Measurements from ENCODE around the gene FCRL4. TPM values are rescaled to one million over a fixed set of nuclear protein-coding genes. Genes with fewer than 3 reads are reported as not detected.
"Not testable (repeated sequence)": the region's sequence is repeated elsewhere in the genome, so short reads cannot be mapped to it uniquely, and the experiment has no call there.

Gene FCRL4
- total RNA-seq, 1 experiment from 2014 or later = not detected

DNA sequence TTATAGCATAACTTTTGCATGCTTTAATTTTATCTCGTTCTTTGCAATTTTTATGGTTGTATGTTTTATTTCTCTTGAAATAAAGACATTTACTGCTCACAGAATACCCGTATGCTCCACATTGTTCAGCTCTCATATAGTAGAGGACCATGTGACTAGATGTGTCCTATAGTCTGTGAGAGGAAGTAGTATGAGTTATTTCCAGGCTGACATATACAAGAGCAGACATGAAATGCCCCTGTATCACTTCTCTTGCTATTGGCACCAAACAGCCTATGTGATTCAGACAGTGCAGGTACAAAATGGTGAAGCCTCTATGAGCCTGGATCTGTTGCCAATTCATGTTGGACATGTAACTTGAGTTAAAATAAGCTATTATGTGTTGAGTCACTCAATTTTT lies 39.8 kb downstream of the FCRL4 start:
- ChIA-PET CTCF (interaction anchor here (0.7 kb wide), 1 partner anchor 37 kb away, joined by 3 read pairs; no protein-coding TSS in a partner anchor), POLR2A (no interaction called here)
- TF ChIP-seq ELF4 (CRISPR knock-in tag; IDR thresholded peaks at IDR 0.05; ENCODE audit: low read depth) = no peak
- TF ChIP-seq, protein P1, sequence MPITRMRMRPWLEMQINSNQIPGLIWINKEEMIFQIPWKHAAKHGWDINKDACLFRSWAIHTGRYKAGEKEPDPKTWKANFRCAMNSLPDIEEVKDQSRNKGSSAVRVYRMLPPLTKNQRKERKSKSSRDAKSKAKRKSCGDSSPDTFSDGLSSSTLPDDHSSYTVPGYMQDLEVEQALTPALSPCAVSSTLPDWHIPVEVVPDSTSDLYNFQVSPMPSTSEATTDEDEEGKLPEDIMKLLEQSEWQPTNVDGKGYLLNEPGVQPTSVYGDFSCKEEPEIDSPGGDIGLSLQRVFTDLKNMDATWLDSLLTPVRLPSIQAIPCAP (CRISPR knock-in tag; IDR thresholded peaks at IDR 0.05) = no peak
- TF ChIP-seq, protein P2, sequence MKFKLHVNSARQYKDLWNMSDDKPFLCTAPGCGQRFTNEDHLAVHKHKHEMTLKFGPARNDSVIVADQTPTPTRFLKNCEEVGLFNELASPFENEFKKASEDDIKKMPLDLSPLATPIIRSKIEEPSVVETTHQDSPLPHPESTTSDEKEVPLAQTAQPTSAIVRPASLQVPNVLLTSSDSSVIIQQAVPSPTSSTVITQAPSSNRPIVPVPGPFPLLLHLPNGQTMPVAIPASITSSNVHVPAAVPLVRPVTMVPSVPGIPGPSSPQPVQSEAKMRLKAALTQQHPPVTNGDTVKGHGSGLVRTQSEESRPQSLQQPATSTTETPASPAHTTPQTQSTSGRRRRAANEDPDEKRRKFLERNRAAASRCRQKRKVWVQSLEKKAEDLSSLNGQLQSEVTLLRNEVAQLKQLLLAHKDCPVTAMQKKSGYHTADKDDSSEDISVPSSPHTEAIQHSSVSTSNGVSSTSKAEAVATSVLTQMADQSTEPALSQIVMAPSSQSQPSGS (CRISPR knock-in tag; IDR thresholded peaks at IDR 0.05; ENCODE audit: borderline replicate concordance, low read depth) = no peak
- TF ChIP-seq TEAD1 (CRISPR knock-in tag; IDR thresholded peaks at IDR 0.05) = no peak
- TF ChIP-seq, protein P3, sequence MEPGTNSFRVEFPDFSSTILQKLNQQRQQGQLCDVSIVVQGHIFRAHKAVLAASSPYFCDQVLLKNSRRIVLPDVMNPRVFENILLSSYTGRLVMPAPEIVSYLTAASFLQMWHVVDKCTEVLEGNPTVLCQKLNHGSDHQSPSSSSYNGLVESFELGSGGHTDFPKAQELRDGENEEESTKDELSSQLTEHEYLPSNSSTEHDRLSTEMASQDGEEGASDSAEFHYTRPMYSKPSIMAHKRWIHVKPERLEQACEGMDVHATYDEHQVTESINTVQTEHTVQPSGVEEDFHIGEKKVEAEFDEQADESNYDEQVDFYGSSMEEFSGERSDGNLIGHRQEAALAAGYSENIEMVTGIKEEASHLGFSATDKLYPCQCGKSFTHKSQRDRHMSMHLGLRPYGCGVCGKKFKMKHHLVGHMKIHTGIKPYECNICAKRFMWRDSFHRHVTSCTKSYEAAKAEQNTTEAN (CRISPR knock-in tag; IDR thresholded peaks at IDR 0.05) = no peak
- no peak for TF ChIP-seq RELA (CRISPR knock-in tag; IDR thresholded peaks at IDR 0.05; ENCODE audit: borderline replicate concordance)
- TF ChIP-seq, protein P4, sequence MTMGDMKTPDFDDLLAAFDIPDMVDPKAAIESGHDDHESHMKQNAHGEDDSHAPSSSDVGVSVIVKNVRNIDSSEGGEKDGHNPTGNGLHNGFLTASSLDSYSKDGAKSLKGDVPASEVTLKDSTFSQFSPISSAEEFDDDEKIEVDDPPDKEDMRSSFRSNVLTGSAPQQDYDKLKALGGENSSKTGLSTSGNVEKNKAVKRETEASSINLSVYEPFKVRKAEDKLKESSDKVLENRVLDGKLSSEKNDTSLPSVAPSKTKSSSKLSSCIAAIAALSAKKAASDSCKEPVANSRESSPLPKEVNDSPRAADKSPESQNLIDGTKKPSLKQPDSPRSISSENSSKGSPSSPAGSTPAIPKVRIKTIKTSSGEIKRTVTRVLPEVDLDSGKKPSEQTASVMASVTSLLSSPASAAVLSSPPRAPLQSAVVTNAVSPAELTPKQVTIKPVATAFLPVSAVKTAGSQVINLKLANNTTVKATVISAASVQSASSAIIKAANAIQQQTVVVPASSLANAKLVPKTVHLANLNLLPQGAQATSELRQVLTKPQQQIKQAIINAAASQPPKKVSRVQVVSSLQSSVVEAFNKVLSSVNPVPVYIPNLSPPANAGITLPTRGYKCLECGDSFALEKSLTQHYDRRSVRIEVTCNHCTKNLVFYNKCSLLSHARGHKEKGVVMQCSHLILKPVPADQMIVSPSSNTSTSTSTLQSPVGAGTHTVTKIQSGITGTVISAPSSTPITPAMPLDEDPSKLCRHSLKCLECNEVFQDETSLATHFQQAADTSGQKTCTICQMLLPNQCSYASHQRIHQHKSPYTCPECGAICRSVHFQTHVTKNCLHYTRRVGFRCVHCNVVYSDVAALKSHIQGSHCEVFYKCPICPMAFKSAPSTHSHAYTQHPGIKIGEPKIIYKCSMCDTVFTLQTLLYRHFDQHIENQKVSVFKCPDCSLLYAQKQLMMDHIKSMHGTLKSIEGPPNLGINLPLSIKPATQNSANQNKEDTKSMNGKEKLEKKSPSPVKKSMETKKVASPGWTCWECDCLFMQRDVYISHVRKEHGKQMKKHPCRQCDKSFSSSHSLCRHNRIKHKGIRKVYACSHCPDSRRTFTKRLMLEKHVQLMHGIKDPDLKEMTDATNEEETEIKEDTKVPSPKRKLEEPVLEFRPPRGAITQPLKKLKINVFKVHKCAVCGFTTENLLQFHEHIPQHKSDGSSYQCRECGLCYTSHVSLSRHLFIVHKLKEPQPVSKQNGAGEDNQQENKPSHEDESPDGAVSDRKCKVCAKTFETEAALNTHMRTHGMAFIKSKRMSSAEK (CRISPR knock-in tag; IDR thresholded peaks at IDR 0.05; ENCODE audit: borderline replicate concordance) = no peak
- TF ChIP-seq, protein P5, sequence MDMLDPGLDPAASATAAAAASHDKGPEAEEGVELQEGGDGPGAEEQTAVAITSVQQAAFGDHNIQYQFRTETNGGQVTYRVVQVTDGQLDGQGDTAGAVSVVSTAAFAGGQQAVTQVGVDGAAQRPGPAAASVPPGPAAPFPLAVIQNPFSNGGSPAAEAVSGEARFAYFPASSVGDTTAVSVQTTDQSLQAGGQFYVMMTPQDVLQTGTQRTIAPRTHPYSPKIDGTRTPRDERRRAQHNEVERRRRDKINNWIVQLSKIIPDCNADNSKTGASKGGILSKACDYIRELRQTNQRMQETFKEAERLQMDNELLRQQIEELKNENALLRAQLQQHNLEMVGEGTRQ (CRISPR knock-in tag; IDR thresholded peaks at IDR 0.05) = no peak
- Mint-ChIP-seq H3K27me3 (ENCODE audit: low read depth) (no peaks in the 10 kb centered on the region; the same call in 1 of the 2 replicates), H3K27ac (no peak overlapping the region), H3K4me3 (no peak overlapping the region), H3K4me1 (peaks cover 19% of the 10 kb centered on the region), H3K9me3 (no peaks in the 10 kb centered on the region), H3K36me3 (no peaks in the 10 kb centered on the region)
- ATAC-seq (no peak), DNase-seq (ENCODE audit: low spot score) (no peak)

DNA sequence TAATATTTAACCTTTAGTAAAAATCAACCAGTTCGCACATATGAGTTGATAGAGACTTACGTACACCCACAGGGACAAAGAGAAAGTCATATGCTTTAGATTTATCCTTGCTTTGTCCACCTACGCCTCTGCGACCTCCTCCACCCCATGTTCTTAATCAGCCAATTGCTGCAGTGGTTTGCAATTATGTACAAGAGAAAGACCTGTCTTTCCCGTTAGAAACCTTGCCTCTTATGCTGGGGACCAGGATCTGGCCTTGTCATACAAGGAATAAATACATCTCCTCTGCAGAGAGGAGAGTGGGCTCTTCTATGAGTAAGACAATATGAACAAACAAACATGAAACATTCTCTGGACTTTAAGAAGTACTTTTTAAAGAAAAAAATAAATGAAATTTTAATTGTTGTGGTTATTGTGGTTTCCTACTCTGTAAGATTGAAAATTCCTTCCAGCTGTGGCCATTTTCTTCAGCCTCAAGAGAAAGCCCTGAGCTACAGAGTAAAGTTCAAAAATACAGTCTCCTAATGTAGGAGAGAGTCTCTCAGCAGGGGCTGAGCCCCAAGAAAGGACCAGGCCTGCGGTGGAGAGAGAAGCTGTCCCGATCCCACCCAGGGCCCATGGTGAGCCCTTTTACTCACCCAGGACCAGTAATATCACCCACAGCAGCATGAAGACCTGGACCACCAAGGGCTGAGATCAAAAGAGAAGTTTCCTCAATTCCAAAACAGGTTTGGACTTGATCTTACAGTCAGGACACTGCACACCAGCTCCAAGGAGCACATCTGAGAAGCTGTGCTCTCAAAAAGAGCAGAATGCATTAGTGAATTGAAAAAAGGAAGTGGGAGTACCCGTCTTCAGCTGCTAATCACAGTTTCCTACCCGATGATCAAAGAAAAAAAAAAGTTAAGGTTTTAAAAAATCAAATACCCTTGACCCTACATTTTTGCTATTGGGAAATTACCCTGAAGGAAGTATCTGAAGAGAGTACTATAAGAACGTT lies 45.9 kb downstream of the FCRL4 start, which contains the start of gene FCRL5:
Gene FCRL5, minus strand, starts transcription at position 822 of the 1,000 bp plus-strand sequence. Its CDS starts 153 bp downstream, at position 669.
- no peak for DNase-seq (ENCODE audit: low spot score)
- ChIA-PET CTCF (interaction anchor here (0.8 kb wide), 1 partner anchor 18 kb away, joined by 3 read pairs; no protein-coding TSS in a partner anchor), POLR2A (no interaction called here)
- no peak within 1 kb of the TSS for H3K4me3 Mint-ChIP-seq
- no peak within 1 kb of the TSS for H3K27ac Mint-ChIP-seq
- no peaks in the 10 kb centered on the region; the same call in 1 of the 2 replicates for H3K27me3 Mint-ChIP-seq (ENCODE audit: low read depth)
- no peaks in the 10 kb centered on the region for H3K36me3 Mint-ChIP-seq
- H3K4me1 Mint-ChIP-seq = no peaks in the 10 kb centered on the region
- no peak for ATAC-seq
- no peaks in the 10 kb centered on the region for H3K9me3 Mint-ChIP-seq
- no peak for TF ChIP-seq ZNF219 (CRISPR knock-in tag; IDR thresholded peaks at IDR 0.05; ENCODE audit: borderline replicate concordance)
- TF ChIP-seq, protein P6, sequence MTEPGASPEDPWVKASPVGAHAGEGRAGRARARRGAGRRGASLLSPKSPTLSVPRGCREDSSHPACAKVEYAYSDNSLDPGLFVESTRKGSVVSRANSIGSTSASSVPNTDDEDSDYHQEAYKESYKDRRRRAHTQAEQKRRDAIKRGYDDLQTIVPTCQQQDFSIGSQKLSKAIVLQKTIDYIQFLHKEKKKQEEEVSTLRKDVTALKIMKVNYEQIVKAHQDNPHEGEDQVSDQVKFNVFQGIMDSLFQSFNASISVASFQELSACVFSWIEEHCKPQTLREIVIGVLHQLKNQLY (CRISPR knock-in tag; IDR thresholded peaks at IDR 0.05) = no peak
- TF ChIP-seq NFATC4 (CRISPR knock-in tag; IDR thresholded peaks at IDR 0.05) = no peak
- TF ChIP-seq, protein P5 (CRISPR knock-in tag; IDR thresholded peaks at IDR 0.05) = no peak
- no peak for TF ChIP-seq NR2C2 (CRISPR knock-in tag; IDR thresholded peaks at IDR 0.05)
- TF ChIP-seq, protein P7, sequence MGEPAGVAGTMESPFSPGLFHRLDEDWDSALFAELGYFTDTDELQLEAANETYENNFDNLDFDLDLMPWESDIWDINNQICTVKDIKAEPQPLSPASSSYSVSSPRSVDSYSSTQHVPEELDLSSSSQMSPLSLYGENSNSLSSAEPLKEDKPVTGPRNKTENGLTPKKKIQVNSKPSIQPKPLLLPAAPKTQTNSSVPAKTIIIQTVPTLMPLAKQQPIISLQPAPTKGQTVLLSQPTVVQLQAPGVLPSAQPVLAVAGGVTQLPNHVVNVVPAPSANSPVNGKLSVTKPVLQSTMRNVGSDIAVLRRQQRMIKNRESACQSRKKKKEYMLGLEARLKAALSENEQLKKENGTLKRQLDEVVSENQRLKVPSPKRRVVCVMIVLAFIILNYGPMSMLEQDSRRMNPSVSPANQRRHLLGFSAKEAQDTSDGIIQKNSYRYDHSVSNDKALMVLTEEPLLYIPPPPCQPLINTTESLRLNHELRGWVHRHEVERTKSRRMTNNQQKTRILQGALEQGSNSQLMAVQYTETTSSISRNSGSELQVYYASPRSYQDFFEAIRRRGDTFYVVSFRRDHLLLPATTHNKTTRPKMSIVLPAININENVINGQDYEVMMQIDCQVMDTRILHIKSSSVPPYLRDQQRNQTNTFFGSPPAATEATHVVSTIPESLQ (CRISPR knock-in tag; IDR thresholded peaks at IDR 0.05) = no peak
- no peak for TF ChIP-seq NR1H2 (CRISPR knock-in tag; IDR thresholded peaks at IDR 0.05)
- no peak for TF ChIP-seq FOXP1 (CRISPR knock-in tag; IDR thresholded peaks at IDR 0.05; ENCODE audit: borderline replicate concordance)

DNA sequence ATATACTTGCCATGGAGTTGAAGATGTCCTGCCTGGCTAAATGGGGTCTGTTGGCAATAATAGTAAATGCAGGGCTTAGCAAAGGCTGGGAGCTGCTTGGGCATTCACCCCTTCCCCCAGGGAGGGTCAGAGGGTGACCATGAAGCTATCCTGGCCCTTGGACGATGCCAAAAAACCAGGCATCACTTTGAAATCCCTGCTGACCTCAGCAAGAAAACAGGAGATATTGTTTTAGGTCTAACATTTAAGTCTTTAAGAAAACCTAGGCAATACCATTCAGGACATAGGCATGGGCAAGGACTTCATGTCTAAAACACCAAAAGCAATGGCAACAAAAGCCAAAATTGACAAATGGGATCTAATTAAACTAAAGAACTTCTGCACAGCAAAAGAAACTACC lies 49.8 kb downstream of the FCRL4 start:
- H3K27ac Mint-ChIP-seq; H3K27me3 Mint-ChIP-seq (ENCODE audit: low read depth); ATAC-seq; H3K9me3 Mint-ChIP-seq; H3K36me3 Mint-ChIP-seq; H3K4me3 Mint-ChIP-seq; CTCF ChIA-PET; H3K4me1 Mint-ChIP-seq; POLR2A ChIA-PET; DNase-seq (ENCODE audit: low spot score): not testable (repeated sequence)
